Thymus (tissue), 11 donors: ENCODE data around the gene SPRR3. TPM values are rescaled to one million over a fixed set of nuclear protein-coding genes. Genes with fewer than 3 reads are reported as not detected.

ENCODE experiments used
- DNase-seq, 9 donors: peaks; one replicate each; pipeline ENCODE4 v3.0.0-alpha.2; 2013; ENCODE audit warnings: low spot score in 9 of 9, low read depth in 6 of 9, missing footprints in 1 of 9
- H3K27ac ChIP-seq, 2 donors: one replicate each; pipeline ENCODE4 v1.5.1; 2013; ENCODE audit warnings: control low read depth in 1 of 2, low read depth in 1 of 2, low read length in 1 of 2, mild to moderate bottlenecking in 1 of 2, moderate library complexity in 1 of 2
- H3K27me3 ChIP-seq, 2 donors: one replicate each; pipeline ENCODE4 v1.5.1; 2013; ENCODE audit warnings: low read length in 1 of 2; ENCODE audit not compliant: control insufficient read depth in 2 of 2, insufficient read depth in 1 of 2
- H3K36me3 ChIP-seq, 2 donors: one replicate each; pipeline ENCODE4 v1.5.1; 2013; ENCODE audit warnings: low read length in 1 of 2, mild to moderate bottlenecking in 1 of 2, moderate library complexity in 1 of 2; ENCODE audit not compliant: control insufficient read depth in 2 of 2, insufficient read depth in 2 of 2
- H3K4me1 ChIP-seq, 2 donors: one replicate each; pipeline ENCODE4 v1.5.1; 2013; ENCODE audit warnings: low read length in 2 of 2; ENCODE audit not compliant: control insufficient read depth in 2 of 2, insufficient read depth in 2 of 2
- H3K4me3 ChIP-seq, 2 donors: one replicate each; pipeline ENCODE4 v1.5.1; 2013; ENCODE audit warnings: low read length in 2 of 2, control low read depth in 1 of 2, mild to moderate bottlenecking in 1 of 2
- H3K9me3 ChIP-seq, 2 donors: one replicate each; pipeline ENCODE4 v1.5.1; 2013; ENCODE audit warnings: low read length in 1 of 2, mild to moderate bottlenecking in 1 of 2; ENCODE audit not compliant: control insufficient read depth in 2 of 2, insufficient read depth in 1 of 2
- WGBS: extraction: QIAGEN DNeasy Blood & Tissue Kit; methylation state at CpG from one replicate; pipeline ENCODE4 v1.1.7; 2013; 5-methylcytosine and 5-hydroxymethylcytosine counted together
- polyA plus RNA-seq: library from polyadenylated mRNA; stranded (reverse); fragments of 200-250 nt; gene quantifications from one replicate; pipeline ENCODE4 v1.2.3, GENCODE V29; 2013
- total RNA-seq: library from RNA; stranded (reverse); fragments of 120-200 nt; gene quantifications from one replicate; pipeline ENCODE4 v1.2.4, GENCODE V29; 2013
- donor health status: healthy.

The SPRR3 gene
- total and polyA plus RNA-seq, 2 donors: 0.28 to 9.7 TPM

DNA sequence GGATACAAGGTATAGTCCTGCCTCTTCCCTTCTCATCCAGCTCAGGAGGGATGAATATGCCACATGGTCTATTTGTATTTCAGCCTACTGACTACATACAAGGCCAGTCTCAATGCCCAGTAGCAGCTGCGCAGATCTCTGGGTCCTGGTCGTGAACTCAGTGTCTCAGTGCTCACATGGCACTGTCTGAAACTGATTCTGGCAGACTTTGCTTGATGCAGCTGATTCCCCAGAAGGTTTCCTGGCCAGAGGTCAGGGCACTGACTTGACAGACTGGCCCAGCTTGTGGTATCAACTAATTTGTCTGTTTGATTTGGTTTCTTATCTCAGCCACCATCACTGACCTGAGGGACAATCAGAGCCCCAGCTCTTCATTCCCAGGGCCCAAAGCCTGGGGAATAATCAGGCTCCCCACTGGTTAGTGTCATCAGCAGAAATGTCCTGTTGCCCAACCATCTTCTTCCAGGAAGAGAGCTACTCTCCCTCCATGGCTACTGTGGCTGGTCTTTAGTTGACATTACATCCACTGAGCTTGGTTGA lies 38.6 kb upstream of the SPRR3 start:
- Histone ChIP-seq H3K4me3 (no peak overlapping the region), H3K27ac (no peak overlapping the region), H3K36me3 (no peaks in the 10 kb centered on the region), H3K27me3 (no peaks in the 10 kb centered on the region), H3K4me1 (no peaks in the 10 kb centered on the region), H3K9me3 (no peaks in the 10 kb centered on the region)
- 93% methylated on average over 2 of the region's 2 CpGs for WGBS
- no peak for DNase-seq

DNA sequence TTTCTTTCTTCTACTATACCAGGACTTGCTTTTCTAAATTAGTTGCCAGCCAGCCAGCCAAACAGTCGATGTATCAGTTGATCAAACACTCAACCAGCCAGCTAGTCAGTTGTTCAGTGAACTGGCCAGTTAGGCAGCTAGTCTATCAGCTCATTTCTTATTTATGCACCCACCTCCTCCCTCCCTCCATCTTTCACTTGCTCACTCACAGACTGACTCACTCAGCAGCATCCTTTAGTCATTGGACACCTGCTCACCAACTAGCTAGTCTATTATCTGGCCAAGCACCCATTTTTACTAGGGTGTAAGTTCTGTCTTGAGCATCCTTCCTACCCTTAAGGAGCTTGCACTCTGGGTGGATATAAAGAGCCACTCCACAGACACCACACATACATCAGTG lies 37.0 kb upstream of the SPRR3 start:
- Histone ChIP-seq H3K9me3 (no peaks in the 10 kb centered on the region), H3K4me1 (no peaks in the 10 kb centered on the region), H3K4me3 (no peak overlapping the region), H3K36me3 (no peaks in the 10 kb centered on the region), H3K27me3 (no peaks in the 10 kb centered on the region), H3K27ac (no peak overlapping the region)
- no peak for DNase-seq
- 90% methylated on average over 1 of the region's 1 CpG for WGBS

DNA sequence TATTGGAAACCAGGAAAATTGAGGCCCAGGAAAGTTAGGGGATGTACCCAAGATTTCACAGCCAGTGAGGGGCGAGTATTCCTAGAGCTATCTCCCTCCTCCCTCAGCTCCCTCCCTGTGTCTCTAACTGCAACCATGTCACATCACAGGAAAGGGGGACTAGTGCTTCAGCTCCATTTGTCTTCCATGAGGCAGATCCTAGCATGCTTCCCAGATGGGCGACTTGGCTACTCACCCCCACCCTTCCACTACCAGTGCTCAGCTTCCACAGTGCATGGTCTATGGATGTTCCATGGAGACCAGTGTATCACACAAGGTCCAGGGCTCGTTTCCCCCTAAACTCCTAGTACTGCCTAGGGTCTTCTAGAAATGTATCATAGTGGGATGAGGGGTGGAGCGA lies 35.7 kb upstream of the SPRR3 start:
- no peaks in the 10 kb centered on the region for H3K4me1 ChIP-seq
- no peaks in the 10 kb centered on the region for H3K9me3 ChIP-seq
- no peak overlapping the region for H3K4me3 ChIP-seq
- DNase-seq: no peak
- H3K27me3 ChIP-seq: no peaks in the 10 kb centered on the region
- 88% methylated on average over 4 of the region's 4 CpGs for WGBS
- no peak overlapping the region for H3K27ac ChIP-seq
- H3K36me3 ChIP-seq: no peaks in the 10 kb centered on the region

DNA sequence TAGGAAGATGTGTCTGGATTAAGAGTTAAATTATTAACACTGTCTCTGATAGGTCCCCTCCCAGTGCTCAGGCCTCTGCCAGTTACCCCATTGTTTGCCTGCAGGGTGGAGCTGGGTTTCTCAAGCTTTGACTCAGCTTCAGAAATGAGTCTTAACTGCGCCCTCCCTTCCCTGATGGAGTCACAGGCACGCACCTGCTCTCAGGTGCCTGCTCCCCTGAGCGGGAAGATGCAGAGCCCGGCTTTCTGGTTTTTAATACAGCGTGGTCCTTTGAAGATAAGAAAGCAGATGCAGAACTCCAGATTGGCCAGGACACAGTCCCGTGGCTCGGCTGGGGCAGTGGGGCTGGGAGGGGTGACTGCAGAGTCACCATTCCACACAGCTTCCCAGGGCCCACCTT lies 34.3 kb upstream of the SPRR3 start:
- WGBS: 81% methylated on average over 7 of the region's 7 CpGs
- DNase-seq: no peak

DNA sequence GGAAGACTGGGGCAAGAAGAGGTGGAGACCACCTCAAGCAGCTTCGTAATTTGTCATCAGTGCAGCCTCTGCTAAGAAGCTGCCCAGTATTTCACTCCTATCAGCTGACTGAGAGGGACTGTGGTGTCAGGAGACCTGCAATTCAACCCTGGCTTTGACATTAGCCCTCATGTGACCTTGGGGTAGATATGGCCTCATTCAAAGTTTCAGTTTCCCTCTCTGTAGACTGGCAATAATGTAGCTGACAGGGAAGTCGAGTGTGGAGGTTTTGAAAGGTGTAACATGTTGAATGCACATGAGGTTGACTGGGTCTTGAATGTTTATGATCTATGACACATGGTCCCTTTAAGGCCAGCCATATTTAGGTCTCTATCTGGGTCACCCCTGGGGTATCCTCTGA lies 33.3 kb upstream of the SPRR3 start:
- Histone ChIP-seq H3K36me3 (no peaks in the 10 kb centered on the region), H3K4me3 (no peak overlapping the region), H3K4me1 (no peaks in the 10 kb centered on the region), H3K27ac (no peak overlapping the region), H3K9me3 (peaks cover 0 to 1% of the 10 kb centered on the region in 2 donors), H3K27me3 (no peaks in the 10 kb centered on the region)
- WGBS: 85% methylated on average over 2 of the region's 2 CpGs
- no peak for DNase-seq

More for the DNA sequence above, 34.3 kb upstream of the SPRR3 start:
- no peaks in the 10 kb centered on the region for H3K27me3 ChIP-seq
- no peak overlapping the region for H3K4me3 ChIP-seq
- no peaks in the 10 kb centered on the region for H3K36me3 ChIP-seq
- H3K9me3 ChIP-seq: peaks cover 0 to 1% of the 10 kb centered on the region in 2 donors
- H3K27ac ChIP-seq: no peak overlapping the region
- H3K4me1 ChIP-seq: no peaks in the 10 kb centered on the region

DNA sequence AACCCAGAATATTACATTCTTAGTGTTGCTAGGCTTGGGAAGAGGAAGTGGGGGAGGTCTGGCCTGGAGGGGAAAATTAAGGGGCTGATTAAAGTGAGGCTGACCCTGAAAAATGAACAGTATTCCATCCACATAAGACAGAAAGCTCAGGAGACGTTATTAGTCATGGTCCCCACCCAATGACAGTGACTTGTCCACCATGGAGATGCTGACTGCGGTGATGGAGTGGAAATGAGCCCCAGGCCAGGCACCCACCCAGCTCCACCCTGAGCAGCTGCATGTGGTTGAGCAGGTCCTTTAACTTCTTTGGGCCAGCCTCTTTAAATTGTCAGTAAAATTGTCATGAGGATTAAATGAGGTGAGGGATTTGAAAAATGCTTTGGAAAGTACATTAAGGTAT lies 32.5 kb upstream of the SPRR3 start:
- 87% methylated on average over 2 of the region's 2 CpGs for WGBS
- Histone ChIP-seq H3K4me3 (no peak overlapping the region), H3K4me1 (no peaks in the 10 kb centered on the region), H3K36me3 (no peaks in the 10 kb centered on the region), H3K27me3 (no peaks in the 10 kb centered on the region), H3K9me3 (peaks cover 0 to 1% of the 10 kb centered on the region in 2 donors), H3K27ac (no peak overlapping the region)
- DNase-seq: no peak

DNA sequence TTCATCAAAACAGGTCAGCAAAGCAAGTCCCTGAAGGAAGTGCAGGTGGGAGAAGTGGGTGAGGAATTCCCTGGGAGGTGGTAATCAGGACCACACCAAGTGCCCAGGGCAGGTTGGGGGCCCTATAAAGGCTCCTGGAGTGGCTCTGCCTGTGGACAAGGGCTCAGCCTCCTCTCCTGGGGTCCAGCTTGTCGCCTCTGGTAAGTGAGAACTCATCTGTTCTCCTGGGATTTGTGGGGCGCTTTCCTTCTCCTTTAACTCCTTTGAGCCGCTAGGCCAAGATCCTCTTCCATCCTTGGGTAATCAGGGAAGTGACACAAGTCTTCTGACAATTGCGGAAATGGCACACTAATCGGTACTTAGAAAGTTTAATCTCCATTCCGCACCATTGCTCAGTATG lies 31.1 kb upstream of the SPRR3 start, which contains the start of gene SPRR4:
SPRR4 (plus strand) TSS at position 154 of the 400 bp plus-strand sequence. CDS start 1,243 bp downstream, outside the sequence.
- no peaks in the 10 kb centered on the region for H3K36me3 ChIP-seq
- WGBS: 94% methylated on average over 6 of the region's 6 CpGs
- H3K4me3 ChIP-seq: no peak within 1 kb of the TSS

DNA sequence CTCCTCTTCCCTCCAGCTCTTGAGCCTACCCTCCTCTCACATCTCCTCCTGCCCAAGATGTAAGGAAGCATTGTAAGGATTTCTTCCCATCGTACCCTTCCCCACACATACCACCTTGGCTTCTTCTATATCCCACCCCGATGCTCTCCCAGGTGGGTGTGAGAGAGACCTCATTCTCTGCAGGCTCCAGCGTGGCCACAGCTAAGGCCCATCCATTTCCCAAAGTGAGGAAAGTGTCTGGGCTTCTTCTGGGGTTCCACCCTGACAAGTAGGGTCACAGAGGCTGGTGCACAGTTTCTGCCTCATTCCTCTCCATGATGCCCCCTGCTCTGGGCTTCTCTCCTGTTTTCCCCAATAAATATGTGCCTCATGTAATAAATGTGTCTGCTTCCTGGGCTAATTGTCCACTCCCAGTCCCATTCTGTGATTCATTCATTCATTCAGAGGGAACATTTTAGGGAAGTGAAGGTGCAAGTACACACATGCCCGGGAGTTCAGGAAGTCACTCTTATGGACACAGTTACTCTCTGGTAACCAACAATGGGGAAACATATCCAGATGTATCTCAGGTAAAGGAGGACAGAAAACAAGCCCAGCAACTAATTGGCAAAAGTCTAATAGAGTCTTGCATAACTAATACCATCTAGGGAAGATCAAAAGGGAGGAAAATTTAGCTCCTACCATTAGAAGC lies 29.2 kb upstream of the SPRR3 start:
- H3K9me3 ChIP-seq: peaks cover 0 to 1% of the 10 kb centered on the region in 2 donors
- no peaks in the 10 kb centered on the region for H3K4me1 ChIP-seq
- H3K4me3 ChIP-seq: no peak overlapping the region
- H3K27ac ChIP-seq: no peak overlapping the region
- H3K27me3 ChIP-seq: no peaks in the 10 kb centered on the region
- WGBS: 80% methylated on average over 4 of the region's 4 CpGs
- no peaks in the 10 kb centered on the region for H3K36me3 ChIP-seq
- DNase-seq: no peak

More for the DNA sequence above, 31.1 kb upstream of the SPRR3 start, which contains the start of gene SPRR4:
- no peak within 1 kb of the TSS for H3K27ac ChIP-seq
- H3K27me3 ChIP-seq: no peaks in the 10 kb centered on the region
- no peak for DNase-seq
- peaks cover 0 to 1% of the 10 kb centered on the region in 2 donors for H3K9me3 ChIP-seq
- no peaks in the 10 kb centered on the region for H3K4me1 ChIP-seq

DNA sequence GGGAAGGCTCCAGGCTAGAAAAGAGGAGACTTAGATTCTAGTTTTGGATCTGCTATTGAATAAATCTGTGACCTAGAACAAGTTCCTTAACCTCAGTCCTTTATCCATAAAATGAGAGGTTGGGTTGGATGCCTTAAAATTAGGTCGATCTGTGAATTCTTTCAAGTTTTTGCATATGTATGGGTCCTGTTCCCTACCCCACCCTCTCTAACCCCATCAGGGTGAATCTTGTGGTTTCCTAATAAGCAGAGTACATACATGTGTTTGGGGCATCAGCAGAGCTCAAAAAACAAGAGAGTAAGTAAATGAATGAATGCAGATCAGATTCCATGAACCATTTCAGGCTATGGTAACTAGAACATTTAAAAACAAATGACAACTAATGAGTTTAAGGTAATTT lies 24.9 kb upstream of the SPRR3 start:
- no peak overlapping the region for H3K4me3 ChIP-seq
- 64% methylated on average over 1 of the region's 1 CpG for WGBS
- DNase-seq: no peak
- no peak overlapping the region for H3K27ac ChIP-seq
- H3K9me3 ChIP-seq: no peaks in the 10 kb centered on the region
- H3K27me3 ChIP-seq: no peaks in the 10 kb centered on the region
- no peaks in the 10 kb centered on the region for H3K4me1 ChIP-seq
- no peaks in the 10 kb centered on the region for H3K36me3 ChIP-seq
